Measurements from ENCODE around the gene RFC5. TPM values are rescaled to one million over a fixed set of nuclear protein-coding genes. Genes with fewer than 3 reads are reported as not detected.

The RFC5 gene
- total and polyA plus RNA-seq, 4 donors: 7.3 to 16.0 (median 8.2) TPM

GRCh38 chr12:118060301-118061010 lies 44.0 kb downstream of the RFC5 start:
- 2 to 7% methylated on average over 18 to 44 of the region's 46 CpGs for WGBS, 2 donors
- ATAC-seq (ENCODE audit: insufficient read depth, low FRiP score) (peak; percentile 38), DNase-seq (peak; percentile 44 to 57 (median 54))
- Histone ChIP-seq H3K4me1 (ENCODE audit: control insufficient read depth in 5 of 5, insufficient read depth in 5 of 5, low read length in 5 of 5) (peaks cover 4 to 30% (median 9%) of the 10 kb centered on the region in 5 donors), H3K36me3 (ENCODE audit: control insufficient read depth in 4 of 4, insufficient read depth in 4 of 4, low read length in 4 of 4) (no peaks in the 10 kb centered on the region), H3K27ac (ENCODE audit: low read depth in 1 of 2, low read length in 1 of 2) (peak overlapping the region; percentile 94 to 96), H3K9ac (ENCODE audit: insufficient read depth in 1 of 2, low read length in 2 of 2) (peak overlapping the region; percentile 77 to 93), H3K27me3 (ENCODE audit: control insufficient read depth in 3 of 3, insufficient read depth in 3 of 3, low read length in 2 of 3) (no peaks in the 10 kb centered on the region), H3K4me3 (peak overlapping the region; percentile 68), H3K9me3 (ENCODE audit: control insufficient read depth in 4 of 4, insufficient read depth in 3 of 4, low read length in 3 of 4) (no peaks in the 10 kb centered on the region)
- TF ChIP-seq CTCF (IDR thresholded peaks at IDR 0.05; ENCODE audit: control extremely low read depth, extremely low read depth): no peak

GRCh38 chr12:118061011-118061872 lies 44.7 kb downstream of the RFC5 start, which contains the start of gene WSB2:
Gene WSB2, minus strand, starts transcription at chr12:118061179. Its CDS starts 131 bp downstream, at chr12:118061048.
- ATAC-seq (ENCODE audit: insufficient read depth, low FRiP score) (peak; percentile 70), DNase-seq (peak; percentile 84 to 91 (median 85))
- peak within 1 kb of the TSS; percentile 94 to 96 for H3K27ac ChIP-seq (ENCODE audit: low read depth in 1 of 2, low read length in 1 of 2)
- H3K9ac ChIP-seq (ENCODE audit: insufficient read depth in 1 of 2, low read length in 2 of 2): peak within 1 kb of the TSS; percentile 90 to 94
- no peak for TF ChIP-seq CTCF (IDR thresholded peaks at IDR 0.05; ENCODE audit: control extremely low read depth, extremely low read depth)
- H3K4me3 ChIP-seq: peak within 1 kb of the TSS; percentile 68
- H3K27me3 ChIP-seq (ENCODE audit: control insufficient read depth in 3 of 3, insufficient read depth in 3 of 3, low read length in 2 of 3): no peaks in the 10 kb centered on the region
- H3K9me3 ChIP-seq (ENCODE audit: control insufficient read depth in 4 of 4, insufficient read depth in 3 of 4, low read length in 3 of 4): no peaks in the 10 kb centered on the region
- H3K36me3 ChIP-seq (ENCODE audit: control insufficient read depth in 4 of 4, insufficient read depth in 4 of 4, low read length in 4 of 4): no peaks in the 10 kb centered on the region
- WGBS, 2 donors: 0 to 1% methylated on average over 49 to 76 of the region's 76 CpGs
- H3K4me1 ChIP-seq (ENCODE audit: control insufficient read depth in 5 of 5, insufficient read depth in 5 of 5, low read length in 5 of 5): peaks cover under 1 to 26% (median 9%) of the 10 kb centered on the region in 5 donors

- Histone ChIP-seq H3K9ac (ENCODE audit: insufficient read depth in 1 of 2, low read length in 2 of 2) (peak overlapping the region; percentile 90 to 94), H3K4me3 (peak overlapping the region; percentile 68), H3K36me3 (ENCODE audit: control insufficient read depth in 4 of 4, insufficient read depth in 4 of 4, low read length in 4 of 4) (no peaks in the 10 kb centered on the region), H3K4me1 (ENCODE audit: control insufficient read depth in 5 of 5, insufficient read depth in 5 of 5, low read length in 5 of 5) (peaks cover 0 to 23% (median 9%) of the 10 kb centered on the region in 5 donors), H3K27me3 (ENCODE audit: control insufficient read depth in 3 of 3, insufficient read depth in 3 of 3, low read length in 2 of 3) (no peaks in the 10 kb centered on the region), H3K27ac (ENCODE audit: low read depth in 1 of 2, low read length in 1 of 2) (peak overlapping the region; percentile 93 to 96), H3K9me3 (ENCODE audit: control insufficient read depth in 4 of 4, insufficient read depth in 3 of 4, low read length in 3 of 4) (no peaks in the 10 kb centered on the region)
- no peak for TF ChIP-seq CTCF (IDR thresholded peaks at IDR 0.05; ENCODE audit: control extremely low read depth, extremely low read depth)
- 0 to 3% methylated on average over 44 of the region's 44 CpGs for WGBS, 2 donors
- ATAC-seq (ENCODE audit: insufficient read depth, low FRiP score) (peak; percentile 15), DNase-seq (peak; percentile 70 to 86 (median 79))
These were observed 45.7 kb downstream of the RFC5 start for GRCh38 chr12:118061873-118062843.
